Amygdala (tissue), 56 donors: Measurements from ENCODE around the gene MAP2K1.
A peak's percentile ranks its signal among the peaks of the same experiment; 100 is the strongest.
"Not testable (repeated sequence)": the region's sequence is repeated elsewhere in the genome, so short reads cannot be mapped to it uniquely, and the experiment has no call there.

Experiments used
- DNase-seq, 56 donors: peaks; one replicate each; lab custom pipeline; 2025; lab: John Stamatoyannopoulos, UW

The MAP2K1 gene

DNA sequence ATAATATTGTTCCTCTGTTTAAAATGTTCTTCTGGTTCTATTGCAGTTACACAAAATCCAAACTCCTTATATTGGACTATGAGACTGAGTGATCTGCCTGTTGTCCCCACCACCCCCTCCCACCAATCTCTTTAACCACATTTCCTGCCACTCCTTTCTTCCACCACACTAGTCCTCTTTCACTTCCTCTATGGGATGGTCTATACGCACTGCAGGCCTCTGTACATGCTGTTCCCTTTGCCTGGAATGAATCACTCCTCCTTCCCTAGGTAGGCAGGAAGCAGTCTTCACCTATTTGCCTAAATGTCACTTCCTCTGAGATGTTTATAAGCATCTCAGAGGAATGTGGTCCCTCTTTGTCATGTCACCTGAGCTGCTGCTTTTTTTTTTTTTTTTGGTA is 4.0 kb downstream of the MAP2K1 start:
- DNase-seq, result peak in 1 of 56 donors; percentile 14

DNA sequence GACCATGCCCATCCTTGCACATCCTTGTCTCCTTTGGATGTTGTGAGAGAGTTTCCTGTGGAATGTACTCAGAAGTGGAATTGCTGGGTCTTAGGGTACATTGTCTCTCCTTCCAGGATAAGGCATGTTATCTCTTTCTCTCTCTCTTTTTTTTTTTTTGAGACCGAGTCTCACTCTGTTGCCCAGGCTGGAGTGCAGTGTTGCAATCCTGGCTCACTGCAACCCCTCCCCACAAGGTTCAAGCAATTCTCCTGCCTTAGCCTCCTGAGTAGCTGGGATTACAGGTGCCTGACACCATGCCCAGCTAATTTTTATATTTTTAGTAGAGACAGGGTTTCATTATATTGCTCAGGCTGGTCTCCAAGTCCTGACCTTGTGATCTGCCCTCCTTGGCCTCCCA is 6.3 kb downstream of the MAP2K1 start:
- DNase-seq, result not testable (repeated sequence)

DNA sequence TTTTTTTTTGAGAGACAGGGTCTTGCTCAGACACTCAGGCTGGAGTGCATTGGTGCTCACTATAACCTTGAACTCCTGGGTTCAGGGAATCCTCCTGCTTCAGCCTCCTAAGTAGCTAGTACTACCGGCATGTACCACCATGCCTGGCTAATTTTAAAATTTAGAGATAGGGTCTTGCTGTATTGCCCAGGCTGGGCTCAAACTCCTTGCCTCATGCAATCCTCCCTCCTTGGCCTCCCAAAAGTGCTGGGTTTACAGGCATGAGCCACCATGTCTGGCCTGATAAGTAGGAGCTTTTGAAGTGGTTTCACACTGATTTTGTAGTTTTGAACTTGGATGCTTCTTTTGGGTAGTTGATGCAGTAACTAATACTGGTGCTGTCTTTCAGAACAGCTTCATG is 7.8 kb downstream of the MAP2K1 start:
- DNase-seq, result no peak

DNA sequence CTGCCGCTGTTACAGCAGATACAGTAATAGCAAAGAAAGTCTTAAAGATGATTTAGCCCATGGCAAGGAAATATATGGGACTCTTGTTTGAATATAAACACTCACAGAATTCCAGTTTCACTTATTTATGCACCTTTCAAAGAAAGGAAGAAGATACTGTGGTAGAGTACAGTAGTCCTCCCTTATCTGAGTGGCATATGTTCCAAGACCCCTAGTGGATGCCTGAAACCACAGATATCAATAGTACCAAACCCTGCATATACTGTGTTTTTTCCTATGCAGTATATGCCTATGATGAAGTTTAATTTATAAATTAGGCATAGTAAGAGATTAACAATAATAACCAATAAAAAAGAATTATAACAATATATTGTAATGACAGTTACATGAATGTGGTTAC is 8.2 kb downstream of the MAP2K1 start:
- DNase-seq, result no peak

DNA sequence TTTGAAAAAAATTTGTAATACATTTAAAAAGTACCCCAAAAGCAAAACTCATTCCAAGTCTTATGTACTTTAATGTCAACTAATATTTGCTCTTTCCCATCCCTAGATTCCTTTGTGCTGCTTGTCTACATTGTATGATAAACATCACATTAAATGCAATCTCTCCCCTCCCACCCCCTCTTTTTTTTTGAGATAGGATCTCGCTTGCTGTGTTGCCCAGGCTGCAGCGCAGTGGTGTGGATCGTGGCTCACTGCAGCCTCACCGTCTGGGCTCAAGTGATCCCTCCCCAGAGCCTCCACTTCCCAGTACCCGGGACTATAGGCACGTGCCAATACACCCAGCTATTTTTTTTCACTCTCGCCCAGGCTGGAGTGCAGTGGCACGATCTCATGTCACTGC is 12.6 kb downstream of the MAP2K1 start:
- DNase-seq, result no peak

DNA sequence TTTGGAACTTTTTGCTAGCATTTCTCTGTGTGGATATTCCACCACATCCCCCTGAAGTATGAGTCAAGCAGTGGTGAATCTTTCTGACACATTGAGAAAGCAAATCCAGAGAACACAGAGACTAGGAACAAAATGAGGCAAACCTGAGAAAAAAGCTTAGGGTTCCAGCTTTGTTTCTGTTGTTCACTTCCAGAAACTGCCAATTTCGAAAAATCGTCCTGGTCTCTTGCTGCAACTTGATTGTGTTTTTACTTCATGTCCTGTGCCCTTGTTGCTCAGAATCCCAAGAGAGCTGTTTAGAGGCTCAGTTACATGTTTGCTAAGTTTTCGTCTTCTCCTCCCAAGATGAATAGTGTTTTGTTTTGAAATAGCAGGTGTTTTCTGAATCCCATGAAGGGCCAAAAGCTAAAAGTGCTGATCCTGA is 13.7 kb downstream of the MAP2K1 start:
- no peak for DNase-seq

DNA sequence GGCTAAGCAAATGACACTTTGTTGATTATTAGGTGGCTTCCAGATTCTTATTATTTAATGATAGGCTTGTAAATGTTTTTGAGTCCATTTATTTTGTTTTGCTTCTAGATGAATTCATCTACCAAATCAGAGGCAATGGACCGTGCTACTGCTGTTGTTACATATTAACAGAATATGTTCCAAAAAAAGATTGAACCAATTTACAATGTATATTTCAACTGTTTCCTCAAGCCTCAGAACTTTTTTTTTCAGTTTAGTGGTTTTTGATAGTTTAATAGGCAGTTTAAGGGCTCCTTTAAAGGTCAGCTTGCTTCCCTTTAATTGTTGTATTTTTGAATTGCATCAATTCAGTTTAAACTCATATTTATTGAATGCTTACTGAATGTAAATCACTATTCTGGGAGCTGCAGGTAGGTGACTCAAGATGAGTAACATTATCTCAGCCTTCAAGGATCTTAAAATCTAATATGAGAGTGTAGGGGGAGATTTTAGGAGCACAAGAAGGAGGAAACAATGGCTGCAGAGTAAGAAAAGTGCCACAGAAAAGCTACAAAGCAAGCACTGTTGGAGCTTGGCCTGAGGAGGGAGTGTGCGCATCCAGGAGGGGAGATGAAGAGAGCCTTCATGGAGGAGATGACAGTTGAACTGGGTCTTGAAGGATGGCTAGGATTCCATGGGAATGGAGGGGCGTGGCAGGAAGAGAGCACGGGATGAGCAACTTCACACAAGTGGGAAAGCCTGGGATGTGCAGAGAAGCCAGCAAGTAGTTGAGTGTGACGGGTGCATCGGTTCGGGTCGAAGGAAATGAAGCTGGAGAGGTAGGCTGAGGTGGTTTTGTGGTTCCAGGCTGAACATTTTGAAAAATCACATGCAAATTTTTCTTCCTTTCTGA is 14.7 kb downstream of the MAP2K1 start:
- no peak for DNase-seq

DNA sequence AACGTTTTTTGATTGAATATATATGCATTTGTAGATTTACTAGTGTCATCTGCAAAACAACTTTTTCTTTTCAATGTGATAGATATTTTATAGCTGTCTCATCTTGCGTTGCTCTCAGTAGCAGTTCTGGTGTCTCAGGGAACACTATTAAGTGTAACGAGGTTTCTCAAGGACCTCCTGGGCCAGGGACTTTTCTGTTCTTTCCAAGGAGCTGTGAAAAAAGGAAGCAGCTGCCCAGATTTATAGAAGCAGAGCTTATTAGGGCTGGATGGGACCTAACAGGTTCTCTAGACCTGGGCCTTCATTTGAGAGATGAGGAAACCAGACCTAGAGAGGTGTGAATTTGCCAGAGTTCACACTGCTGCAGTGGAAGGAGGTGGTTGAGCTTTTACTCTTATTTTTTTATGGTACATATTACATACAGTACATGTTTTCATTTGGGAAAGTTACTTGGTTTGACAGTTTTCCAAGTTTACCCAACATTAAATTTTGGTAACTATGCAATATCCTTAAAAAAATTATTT is 16.1 kb downstream of the MAP2K1 start:
- no peak for DNase-seq

DNA sequence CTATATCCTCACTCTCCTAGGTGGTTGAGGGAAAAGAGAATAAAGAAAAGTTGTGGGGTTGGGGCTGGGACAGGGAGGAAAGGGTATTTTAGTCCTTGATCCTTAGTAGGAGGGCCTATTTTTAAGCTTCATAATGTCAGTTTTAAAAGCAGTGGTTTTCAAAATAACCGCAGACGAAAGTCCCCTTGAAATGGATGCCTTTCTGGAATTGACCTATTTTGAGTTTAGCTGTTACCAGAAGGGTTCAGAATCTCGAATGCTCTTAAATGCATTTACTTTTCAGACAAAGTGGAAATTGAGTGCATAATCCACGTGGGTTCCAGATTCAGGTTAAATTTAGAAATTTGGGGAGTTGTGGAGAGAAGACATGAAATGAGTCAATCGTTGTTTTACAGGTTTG is 16.6 kb downstream of the MAP2K1 start:
- DNase-seq, result no peak

DNA sequence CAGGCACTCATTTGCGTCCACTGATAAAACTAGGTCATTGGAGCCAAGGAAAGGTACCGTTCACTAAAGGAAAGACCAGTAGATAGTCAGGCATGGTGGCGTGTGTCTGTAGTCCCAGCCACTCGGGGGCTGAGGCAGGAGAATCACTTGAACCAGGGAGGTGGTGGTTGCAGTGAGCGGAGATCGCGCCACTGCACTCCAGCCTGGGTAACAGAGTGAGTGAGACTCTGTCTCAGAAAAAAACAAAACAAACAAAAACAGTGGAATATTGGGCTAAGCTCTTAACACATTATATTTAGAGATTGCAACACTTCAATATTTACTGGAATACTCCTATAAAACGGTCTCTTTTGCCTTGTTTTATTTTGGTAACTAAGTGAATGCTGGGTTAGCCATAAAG is 17.4 kb downstream of the MAP2K1 start:
- no peak for DNase-seq

DNA sequence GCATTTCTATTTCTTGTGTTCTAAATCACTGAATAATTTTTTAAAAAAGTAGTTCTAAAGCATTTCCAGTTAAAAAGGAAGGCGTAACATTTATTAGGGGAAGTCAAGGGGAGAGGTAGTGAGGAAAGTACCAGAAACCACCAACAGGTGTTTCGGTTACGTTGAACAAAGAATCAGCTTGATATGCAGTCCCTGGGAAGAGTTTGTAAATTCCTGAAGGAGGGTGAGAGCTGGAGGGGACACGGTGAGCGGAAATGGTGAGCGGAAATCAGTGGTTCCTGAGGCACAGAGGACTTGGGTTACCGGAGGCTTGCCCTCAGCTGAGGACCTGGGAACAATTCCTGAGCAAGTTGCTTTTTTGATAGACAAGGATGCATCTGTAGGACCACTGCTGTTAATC is 17.8 kb downstream of the MAP2K1 start:
- DNase-seq, result no peak

DNA sequence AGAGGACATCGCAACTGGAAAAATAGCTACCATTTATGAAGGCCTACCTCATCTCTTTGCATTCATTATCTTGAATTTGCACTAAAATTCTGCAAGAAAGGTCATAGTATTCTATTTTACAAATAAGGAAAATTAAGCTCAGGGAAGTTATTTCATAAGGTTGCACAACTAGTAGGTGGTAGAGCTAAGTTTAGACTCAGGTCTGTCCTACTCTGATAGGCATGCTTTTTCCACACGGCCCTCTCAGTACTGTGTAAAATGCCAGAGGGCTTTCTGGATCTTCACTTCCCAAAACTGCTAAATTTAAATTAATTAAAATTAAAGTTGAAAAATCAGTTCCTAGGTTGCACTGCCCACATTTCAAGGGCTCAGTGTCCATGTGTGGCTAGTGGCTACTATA is 18.3 kb downstream of the MAP2K1 start:
- no peak for DNase-seq

DNA sequence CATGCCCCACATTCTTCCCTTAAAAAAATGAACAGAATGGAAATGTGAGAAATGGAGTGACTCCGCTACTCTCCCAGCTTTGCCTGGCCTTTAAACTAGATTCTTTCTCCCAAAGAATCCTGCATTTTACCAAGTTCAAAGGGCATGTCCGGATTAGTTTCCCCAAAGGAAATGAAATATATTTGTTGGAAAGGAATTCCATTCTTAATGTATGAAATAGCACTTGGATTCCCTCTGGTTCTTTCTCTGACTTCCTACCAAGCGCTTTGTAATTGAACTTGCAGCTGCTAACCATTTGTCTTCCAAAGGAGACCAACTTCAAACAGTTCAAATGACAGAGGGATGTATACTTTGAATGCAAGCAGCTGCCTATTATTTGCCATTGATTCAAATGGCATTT is 18.9 kb downstream of the MAP2K1 start:
- no peak for DNase-seq

DNA sequence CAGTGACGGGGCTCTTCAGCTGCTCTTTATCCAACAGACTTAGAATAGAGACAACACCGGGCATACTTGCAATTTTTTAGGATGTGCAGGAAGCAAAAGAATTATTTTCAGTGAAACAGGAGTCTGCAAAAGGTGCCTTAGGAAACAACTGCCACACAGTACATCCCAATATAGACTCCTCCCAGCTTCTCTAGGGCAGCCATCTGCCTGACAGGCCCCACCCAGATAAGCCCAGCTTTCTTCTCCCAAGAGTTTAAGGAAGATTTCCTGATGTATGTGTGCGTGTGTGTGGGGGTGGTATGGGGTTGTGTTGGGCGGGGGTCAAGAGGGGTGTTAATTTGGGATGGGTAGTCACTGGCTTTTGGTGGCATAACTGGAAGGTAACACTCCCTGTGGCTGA is 21.5 kb downstream of the MAP2K1 start:
- DNase-seq, result no peak

DNA sequence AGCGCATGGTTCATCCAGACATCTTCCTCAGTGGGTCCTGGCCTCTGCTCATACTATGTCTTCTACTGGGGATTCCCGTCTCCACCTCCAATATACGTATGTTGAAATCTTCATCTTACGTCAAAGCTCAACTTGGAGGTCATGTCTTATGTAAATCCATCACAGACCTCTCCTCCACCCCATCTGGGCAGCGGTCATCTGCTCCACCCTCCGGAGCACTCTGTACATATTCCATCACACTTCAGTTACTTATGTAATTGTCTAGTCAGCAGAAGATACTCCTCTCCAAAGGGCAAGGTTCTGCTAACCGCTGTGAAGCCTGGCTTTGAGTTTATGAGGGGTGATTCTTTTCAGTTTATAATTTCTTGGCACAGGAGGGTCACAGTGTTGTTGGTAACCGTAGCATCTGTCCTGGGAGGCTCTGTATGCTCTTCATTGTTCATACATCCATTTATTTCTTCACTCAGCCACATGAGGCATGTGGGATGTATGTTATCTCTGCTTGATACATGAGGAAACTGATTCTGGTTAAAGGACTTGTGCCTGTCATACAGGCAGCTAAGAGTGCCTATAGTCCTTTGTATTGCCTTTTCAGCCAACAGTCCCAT is 22.1 kb downstream of the MAP2K1 start:
- no peak for DNase-seq

DNA sequence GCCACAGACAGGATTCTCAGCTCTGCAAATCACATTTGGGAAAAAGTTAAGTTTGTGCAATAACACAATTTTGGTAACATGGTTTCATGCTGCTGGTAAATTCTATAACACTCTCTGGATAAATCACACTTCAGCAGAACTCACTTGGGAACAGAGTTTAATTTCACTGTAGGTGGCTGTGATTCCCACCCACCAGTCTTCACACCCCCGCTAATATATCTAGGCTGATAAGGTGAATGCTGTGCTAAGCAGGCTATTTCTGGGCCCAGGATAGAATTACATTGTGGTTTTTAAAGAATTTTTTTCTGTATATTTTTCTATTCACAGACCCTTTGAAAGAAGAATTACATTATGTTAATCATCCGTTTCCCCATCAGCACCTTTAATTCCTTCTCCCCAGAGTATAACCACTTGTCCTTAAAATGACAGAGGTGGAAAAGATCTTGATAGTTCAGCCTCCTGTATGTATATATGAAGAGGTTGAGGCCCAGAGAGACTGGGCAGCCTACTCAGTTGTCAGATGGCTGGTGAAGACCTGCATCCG is 22.9 kb downstream of the MAP2K1 start:
- DNase-seq, result no peak

DNA sequence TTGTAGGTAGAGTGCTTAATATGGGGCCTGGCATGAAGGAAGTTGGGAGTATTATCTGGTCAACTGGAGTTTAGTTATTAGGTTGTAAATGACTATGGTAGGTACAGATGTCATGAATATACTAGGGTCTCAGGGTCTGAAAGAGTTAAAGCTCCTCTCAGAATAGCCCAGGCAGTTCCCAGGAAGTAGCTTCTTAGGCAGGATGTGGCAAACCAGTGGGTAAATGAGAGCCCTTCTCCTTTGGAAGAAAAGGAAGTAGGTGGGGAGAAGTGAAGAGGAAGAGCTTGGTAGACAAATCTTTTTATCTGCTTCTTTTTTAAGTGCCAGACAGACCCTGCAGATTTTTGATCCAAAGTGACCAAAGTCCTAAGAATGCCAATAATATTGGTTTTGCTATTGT is 24.5 kb downstream of the MAP2K1 start:
- DNase-seq, result peak in 1 of 56 donors; percentile 17

DNA sequence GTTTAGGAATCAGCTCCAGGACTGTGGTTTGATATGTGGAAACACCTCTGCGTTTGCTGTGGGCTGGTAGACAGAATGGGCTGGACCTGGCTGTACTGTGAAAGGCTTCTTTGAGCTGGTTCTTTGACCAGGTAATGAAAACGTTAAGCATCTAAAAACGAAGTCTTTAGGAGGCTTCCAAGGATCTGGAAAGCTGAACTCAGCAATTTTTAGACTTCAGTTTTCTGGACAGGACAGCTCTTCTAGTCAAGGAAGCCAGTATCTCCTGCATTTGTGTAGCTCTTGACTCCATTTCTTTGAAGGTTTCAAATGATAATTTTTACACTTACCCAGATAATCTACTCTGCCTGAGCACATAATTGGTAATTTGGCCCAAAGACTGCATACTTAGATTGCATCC is 25.5 kb downstream of the MAP2K1 start:
- DNase-seq, result no peak

DNA sequence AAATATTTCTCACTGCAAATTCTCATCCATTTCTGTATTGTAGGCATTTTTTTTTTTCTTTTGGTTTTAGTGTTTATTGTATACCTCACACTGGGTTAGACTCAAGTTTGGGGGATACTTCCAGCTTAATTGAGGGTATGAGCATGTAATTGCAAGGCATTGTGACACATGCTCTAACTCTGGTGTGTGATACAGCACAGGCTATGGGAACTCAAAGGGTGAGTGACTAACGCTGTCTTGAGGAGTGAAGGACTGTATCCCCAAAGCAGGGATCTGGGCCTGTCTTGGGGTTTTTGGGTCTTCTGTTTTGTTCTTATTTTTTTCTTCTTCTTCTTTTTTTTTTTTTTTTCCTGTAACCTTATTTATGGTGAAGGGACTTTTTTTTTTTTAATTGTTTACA is 26.9 kb downstream of the MAP2K1 start:
- no peak for DNase-seq

DNA sequence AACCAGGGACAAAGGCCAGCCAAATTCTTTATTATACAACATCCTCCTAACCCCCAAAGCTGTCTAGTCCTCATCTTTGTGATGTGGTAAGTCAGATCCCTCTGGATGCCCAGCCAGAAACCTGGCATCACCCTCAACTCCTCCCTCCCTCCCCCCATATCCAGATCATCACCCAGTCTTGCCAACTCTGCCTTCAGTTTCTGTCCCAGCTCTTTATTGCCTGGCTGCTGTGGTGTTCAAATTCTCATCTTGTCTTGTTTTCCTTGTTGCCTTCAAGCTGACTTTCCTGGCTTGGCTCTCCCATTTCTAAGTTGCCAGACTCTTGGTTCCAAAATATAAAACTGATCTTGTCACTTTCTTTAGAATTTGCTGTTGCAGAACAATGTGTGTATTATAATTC is 28.6 kb downstream of the MAP2K1 start:
- DNase-seq, result no peak

DNA sequence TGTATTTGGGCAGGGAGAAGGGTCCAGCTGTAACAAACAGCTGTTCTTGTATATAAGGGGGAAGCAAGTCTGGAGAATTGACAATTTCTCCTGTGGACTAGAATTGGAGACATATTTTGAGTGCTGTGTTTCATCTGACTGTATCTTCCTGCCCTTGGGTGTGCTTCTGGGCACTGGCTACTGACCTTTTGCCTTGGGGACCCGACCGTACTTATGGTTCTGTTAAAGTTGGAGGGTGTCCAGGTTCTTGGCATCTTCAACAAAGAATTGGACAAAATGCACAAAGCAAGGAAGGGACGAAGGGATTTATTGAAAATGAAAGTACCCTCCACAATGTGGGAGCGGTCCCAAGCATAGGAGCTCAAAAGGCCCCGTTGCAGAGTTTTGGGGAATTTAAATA is 31.0 kb downstream of the MAP2K1 start:
- no peak for DNase-seq

DNA sequence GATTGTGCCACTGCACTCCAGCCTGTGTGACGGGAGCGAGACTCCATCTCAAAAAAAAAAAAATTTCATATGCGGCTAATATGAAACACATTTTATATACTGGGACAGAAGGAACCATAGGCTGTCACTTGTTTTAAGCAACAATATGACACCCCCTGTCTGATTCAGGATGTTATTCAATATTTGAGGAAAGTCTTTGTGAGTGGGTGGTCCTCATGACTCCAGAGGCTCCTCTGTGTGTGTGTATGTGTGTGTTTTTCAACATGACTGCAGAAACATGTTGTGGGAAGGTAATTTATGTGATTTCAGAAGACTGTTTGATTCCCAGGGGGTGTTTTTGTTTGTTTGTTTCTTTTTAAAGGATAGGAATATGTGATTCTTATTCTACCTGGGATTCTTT is 32.8 kb downstream of the MAP2K1 start:
- DNase-seq, result no peak
